HCT116 (cell line): ENCODE results near the gene C16orf78. TPM values are rescaled to one million over a fixed set of nuclear protein-coding genes. Genes with fewer than 3 reads are reported as not detected.

Experiments used
- ATAC-seq: fragments of 200-7000 bp; cut with Tn5 transposase; 2 replicates; pipeline ENCODE4 v1.9.1; 2020; ENCODE audit warnings: mild to moderate bottlenecking, moderate library complexity
- BruUV-seq: library from RNA; stranded (reverse); fragments of 400-500 nt; replicated peaks from 2 replicates; lab custom pipeline; 2021; lab: Mats Ljungman, UMichigan
- CTCF ChIA-PET: fragments of 300-600 bp; sonication (Branson Sonifier 250); formaldehyde crosslinking; loops from one replicate; lab custom pipeline; 2021; ENCODE audit warnings: antibody characterized with exemption; lab: Charles Lee
- POLR2A ChIA-PET: fragments of 300-600, 350-600 bp; sonication (Branson Sonifier 250); formaldehyde crosslinking; loops from one replicate; lab custom pipeline; 2021; ENCODE audit warnings: antibody characterized with exemption; lab: Charles Lee
- RAD21 ChIA-PET, 2 experiments: fragments of 300-600 bp; sonication (Branson Sonifier 250); formaldehyde crosslinking; loops; one replicate each; lab custom pipeline; 2023; ENCODE audit warnings: low total read pairs in 2 of 2; ENCODE audit not compliant: uncharacterized antibody in 2 of 2, unreplicated experiment in 2 of 2, low non-redundant PET in 1 of 2; lab: Charles Lee
- DNase-seq: peaks from one replicate; pipeline ENCODE4 v3.0.0-alpha.2; 2010; ENCODE audit warnings: low read depth, low spot score
- H2AFZ ChIP-seq: fragments of 200-600 bp; shearing (Covaris generic), sonication (generic); 2 replicates; pipeline ENCODE4 v1.6.1; 2017; ENCODE audit warnings: low read depth, mixed run types, mixed read lengths, antibody characterized with exemption, low read length; ENCODE audit not compliant: poor library complexity, severe bottlenecking
- H3K27ac ChIP-seq: 2 replicates; pipeline ENCODE4 v1.5.1; 2012; ENCODE audit warnings: low read depth, low read length
- H3K27me3 ChIP-seq: fragments of 200-600 bp; sonication (generic); 2 replicates; pipeline ENCODE4 v1.6.1; 2016; ENCODE audit warnings: mixed run types, low read length, mixed read lengths; ENCODE audit not compliant: insufficient read depth
- H3K36me3 ChIP-seq, 2 experiments: fragments of 200-500 bp in 1 of 2; fragments of 200-600 bp in 1 of 2; sonication (Bioruptor generic) in 1 of 2; sonication (generic) in 1 of 2; 2 replicates each; pipeline versions ENCODE4 v1.5.1 to v1.6.1; 2014 to 2016; ENCODE audit warnings: low read length in 2 of 2, inconsistent platforms in 1 of 2, mixed read lengths in 1 of 2, mixed run types in 1 of 2; ENCODE audit not compliant: insufficient read depth in 2 of 2, control insufficient read depth in 1 of 2
- H3K4me1 ChIP-seq, 2 experiments: fragments of 200-600 bp in 1 of 2; sonication (generic) in 1 of 2; 2 replicates each; pipeline versions ENCODE4 v1.5.1 to v1.6.1; 2012 to 2017; ENCODE audit warnings: low read length in 2 of 2, inconsistent platforms in 1 of 2, mild to moderate bottlenecking in 1 of 2, mixed read lengths in 1 of 2, mixed run types in 1 of 2, moderate library complexity in 1 of 2; ENCODE audit not compliant: insufficient read depth in 2 of 2, control insufficient read depth in 1 of 2
- H3K4me2 ChIP-seq: fragments of 200-600 bp; sonication (generic); 2 replicates; pipeline ENCODE4 v1.6.1; 2017; ENCODE audit warnings: mixed run types, low read length, mixed read lengths
- H3K4me3 ChIP-seq, 2 experiments: fragments of 200-600 bp in 1 of 2; sonication (generic) in 1 of 2; replicated peaks in 1 of 2; 2 replicates each; pipeline ENCODE4 v1.5.1; 2011 to 2016; ENCODE audit warnings: low read length in 2 of 2, control low read depth in 1 of 2, low read depth in 1 of 2, mild to moderate bottlenecking in 1 of 2, mixed read lengths in 1 of 2, mixed run types in 1 of 2
- H3K79me2 ChIP-seq: fragments of 200-600 bp; sonication (generic); 2 replicates; pipeline ENCODE4 v1.6.1; 2017; ENCODE audit warnings: mild to moderate bottlenecking, mixed run types, low read length, moderate library complexity, mixed read lengths; ENCODE audit not compliant: insufficient read depth
- H3K9ac ChIP-seq: fragments of 200-600 bp; sonication (generic); 2 replicates; pipeline ENCODE4 v1.6.1; 2016; ENCODE audit warnings: low read length, mixed read lengths
- H3K9me2 ChIP-seq: fragments of 200-600 bp; sonication (generic), shearing (Covaris generic); 2 replicates; pipeline ENCODE4 v1.6.1; 2017; ENCODE audit warnings: mixed run types, mild to moderate bottlenecking, moderate library complexity; ENCODE audit not compliant: insufficient read depth
- H3K9me3 ChIP-seq, 2 experiments: fragments of 200-500 bp in 1 of 2; fragments of 200-600 bp in 1 of 2; sonication (Bioruptor generic) in 1 of 2; sonication (generic) in 1 of 2; 2 replicates each; pipeline ENCODE4 v1.6.1; 2014 to 2017; ENCODE audit warnings: low read length in 2 of 2, mixed read lengths in 2 of 2, inconsistent platforms in 1 of 2, low read depth in 1 of 2, mild to moderate bottlenecking in 1 of 2, mixed run types in 1 of 2, moderate library complexity in 1 of 2; ENCODE audit not compliant: control insufficient read depth in 1 of 2, insufficient read depth in 1 of 2
- H4K20me1 ChIP-seq: fragments of 200-600 bp; sonication (generic), shearing (Covaris generic); 2 replicates; pipeline ENCODE4 v1.6.1; 2017; ENCODE audit warnings: mixed run types, mild to moderate bottlenecking, moderate library complexity; ENCODE audit not compliant: insufficient read depth
- POLR2AphosphoS5 ChIP-seq: IDR thresholded peaks from 2 replicates; pipeline ENCODE4 v1.6.1; 2011; ENCODE audit warnings: mild to moderate bottlenecking, low read depth, low read length, moderate library complexity
- ZNF274 ChIP-seq: fragments of 200-500 bp; sonication (Bioruptor generic); IDR thresholded peaks from 2 replicates; pipeline ENCODE4 v1.6.1; 2014; ENCODE audit warnings: mild to moderate bottlenecking, low read depth, low read length, inconsistent platforms
- intact Hi-C: fragments of 100-400 bp; cut with micrococcal nuclease; formaldehyde crosslinking; loops from 2 replicates; pipeline ENCODE4 v1.10.0; 2022
- total RNA-seq: library from RNA; stranded (reverse); gene quantifications from one replicate; pipeline ENCODE4 v1.2.1, GENCODE V29; 2021; ENCODE audit not compliant: unreplicated experiment
- TF ChIP-seq, protein P1 (sequence below): IDR thresholded peaks from 2 replicates; pipeline ENCODE4 v1.6.1; 2012; ENCODE audit warnings: low read depth

The C16orf78 gene
- total RNA-seq, 1 experiment from 2014 or later, result not detected

DNA sequence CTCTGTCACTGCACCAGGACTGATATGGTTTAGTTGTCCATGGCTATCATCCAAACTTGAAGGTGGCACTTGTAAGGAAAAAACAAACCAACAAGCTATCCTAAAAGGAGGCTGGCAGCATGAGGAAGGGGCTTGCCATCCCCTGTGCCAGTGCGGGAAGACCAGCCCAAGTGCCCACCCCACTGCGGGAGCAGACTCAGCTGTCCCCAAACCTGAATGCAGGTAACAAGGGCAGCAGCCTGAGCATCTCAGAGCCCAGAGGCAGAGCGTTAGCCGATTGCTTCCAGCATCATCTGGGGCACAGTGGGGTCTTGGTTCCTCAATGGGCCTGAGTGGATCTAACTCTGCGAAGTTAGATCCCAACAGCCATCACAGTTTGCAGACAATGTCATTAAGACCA is 29.2 kb upstream of the C16orf78 start:
- CTCF ChIA-PET, result no interaction called here
- Histone ChIP-seq H2AFZ (no peak overlapping the region), H3K36me3 (no peaks in the 10 kb centered on the region), H3K27me3 (peaks cover 23% of the 10 kb centered on the region), H3K79me2 (no peaks in the 10 kb centered on the region), H3K9me2 (no peaks in the 10 kb centered on the region), H3K4me1 (no peaks in the 10 kb centered on the region), H3K4me2 (no peak overlapping the region), H3K9ac (no peak overlapping the region), H3K4me3 (no peak overlapping the region), H3K27ac (no peak overlapping the region), H4K20me1 (no peaks in the 10 kb centered on the region), H3K9me3 (no peaks in the 10 kb centered on the region)
- TF ChIP-seq ZNF274 (no peak), POLR2AphosphoS5 (no peak)
- no peak for DNase-seq
- RAD21 ChIA-PET, result no interaction called here
- no peak for ATAC-seq
- BruUV-seq, result no TSS peak
- intact Hi-C loops, result no loop called here
- POLR2A ChIA-PET, result no interaction called here

DNA sequence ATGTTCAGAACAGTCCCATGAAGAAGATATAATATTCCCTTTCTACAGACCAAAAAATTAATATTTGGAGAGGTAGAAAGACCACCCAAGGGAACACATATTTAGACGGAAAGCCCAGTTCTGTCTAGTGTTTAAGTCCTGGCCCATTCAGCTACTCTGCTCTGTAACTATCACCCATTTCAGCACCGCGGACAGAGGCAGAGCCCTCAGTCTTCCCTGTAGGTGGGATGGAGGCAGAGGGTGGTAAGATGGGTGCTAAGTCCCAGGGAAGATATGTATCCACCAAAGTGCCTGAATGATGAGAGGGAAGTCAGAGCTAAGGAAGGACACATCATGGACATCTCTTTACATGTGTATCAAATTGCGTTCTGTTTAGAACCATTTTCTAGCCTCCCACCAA is 27.8 kb upstream of the C16orf78 start:
- ATAC-seq (no peak), DNase-seq (no peak)
- Histone ChIP-seq H3K27me3 (peaks cover 17% of the 10 kb centered on the region), H3K9ac (no peak overlapping the region), H3K79me2 (no peaks in the 10 kb centered on the region), H3K4me3 (no peak overlapping the region), H2AFZ (no peak overlapping the region), H3K4me1 (no peaks in the 10 kb centered on the region), H4K20me1 (no peaks in the 10 kb centered on the region), H3K27ac (no peak overlapping the region), H3K4me2 (no peak overlapping the region), H3K9me3 (no peaks in the 10 kb centered on the region), H3K36me3 (no peaks in the 10 kb centered on the region), H3K9me2 (no peaks in the 10 kb centered on the region)
- ChIA-PET CTCF (no interaction called here), RAD21 (no interaction called here), POLR2A (no interaction called here)
- intact Hi-C loops, result no loop called here
- TF ChIP-seq, protein P1, sequence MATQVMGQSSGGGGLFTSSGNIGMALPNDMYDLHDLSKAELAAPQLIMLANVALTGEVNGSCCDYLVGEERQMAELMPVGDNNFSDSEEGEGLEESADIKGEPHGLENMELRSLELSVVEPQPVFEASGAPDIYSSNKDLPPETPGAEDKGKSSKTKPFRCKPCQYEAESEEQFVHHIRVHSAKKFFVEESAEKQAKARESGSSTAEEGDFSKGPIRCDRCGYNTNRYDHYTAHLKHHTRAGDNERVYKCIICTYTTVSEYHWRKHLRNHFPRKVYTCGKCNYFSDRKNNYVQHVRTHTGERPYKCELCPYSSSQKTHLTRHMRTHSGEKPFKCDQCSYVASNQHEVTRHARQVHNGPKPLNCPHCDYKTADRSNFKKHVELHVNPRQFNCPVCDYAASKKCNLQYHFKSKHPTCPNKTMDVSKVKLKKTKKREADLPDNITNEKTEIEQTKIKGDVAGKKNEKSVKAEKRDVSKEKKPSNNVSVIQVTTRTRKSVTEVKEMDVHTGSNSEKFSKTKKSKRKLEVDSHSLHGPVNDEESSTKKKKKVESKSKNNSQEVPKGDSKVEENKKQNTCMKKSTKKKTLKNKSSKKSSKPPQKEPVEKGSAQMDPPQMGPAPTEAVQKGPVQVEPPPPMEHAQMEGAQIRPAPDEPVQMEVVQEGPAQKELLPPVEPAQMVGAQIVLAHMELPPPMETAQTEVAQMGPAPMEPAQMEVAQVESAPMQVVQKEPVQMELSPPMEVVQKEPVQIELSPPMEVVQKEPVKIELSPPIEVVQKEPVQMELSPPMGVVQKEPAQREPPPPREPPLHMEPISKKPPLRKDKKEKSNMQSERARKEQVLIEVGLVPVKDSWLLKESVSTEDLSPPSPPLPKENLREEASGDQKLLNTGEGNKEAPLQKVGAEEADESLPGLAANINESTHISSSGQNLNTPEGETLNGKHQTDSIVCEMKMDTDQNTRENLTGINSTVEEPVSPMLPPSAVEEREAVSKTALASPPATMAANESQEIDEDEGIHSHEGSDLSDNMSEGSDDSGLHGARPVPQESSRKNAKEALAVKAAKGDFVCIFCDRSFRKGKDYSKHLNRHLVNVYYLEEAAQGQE, result peak; percentile 80
- TF ChIP-seq ZNF274, result no peak
- BruUV-seq, result no TSS peak
